Upper lobe of right lung (tissue), 1 donor: ENCODE results near the gene EVX2. TPM values are rescaled to one million over a fixed set of nuclear protein-coding genes. Genes with fewer than 3 reads are reported as not detected.

ENCODE experiments used
- ATAC-seq: fragments of 200-7000 bp; cut with Tn5 transposase; one replicate; pipeline ENCODE4 v1.9.1; 2020; ENCODE audit warnings: mild to moderate bottlenecking, moderate library complexity
- DNase-seq: peaks from one replicate; pipeline ENCODE4 v3.0.0-alpha.2; 2020
- H3K27ac ChIP-seq: fragments of 200-600 bp; one replicate; pipeline ENCODE4 v1.8.0; 2022
- H3K27me3 ChIP-seq: fragments of 200-600 bp; one replicate; pipeline ENCODE4 v1.8.0; 2022; ENCODE audit warnings: mild to moderate bottlenecking
- H3K36me3 ChIP-seq: fragments of 200-600 bp; one replicate; pipeline ENCODE4 v1.8.0; 2022
- H3K4me1 ChIP-seq: fragments of 200-600 bp; one replicate; pipeline ENCODE4 v1.8.0; 2022
- H3K4me3 ChIP-seq: fragments of 200-600 bp; one replicate; pipeline ENCODE4 v1.8.0; 2022; ENCODE audit warnings: mild to moderate bottlenecking
- H3K9me3 ChIP-seq: fragments of 200-600 bp; one replicate; pipeline ENCODE4 v1.8.0; 2022
- CTCF ChIP-seq: fragments of 200-600 bp; IDR thresholded peaks from one replicate; pipeline ENCODE4 v1.8.0; 2022; ENCODE audit warnings: antibody characterized with exemption
- intact Hi-C: fragments of 100-400 bp; cut with DNase I; formaldehyde crosslinking; loops from one replicate; pipeline ENCODE4 v1.11.0; 2022
- total RNA-seq: library from RNA; stranded (reverse); fragmentation: NEBNext Ultra II Directional; extraction: Animal tissue kit (Norgen Biotek cat#: 25700); gene quantifications from one replicate; pipeline ENCODE4 v1.2.1, GENCODE V29; 2021
- donor health status: DM: no; HTN: yes; CAD: no; lungs with severe emphysema.

EVX2 gene
- total RNA-seq, 1 donor from 2014 or later: not detected

GRCh38 chr2:176066645-176067588 is 16.8 kb downstream of the EVX2 start:
- ATAC-seq (no peak), DNase-seq (no peak)
- H3K9me3 ChIP-seq: no peaks in the 10 kb centered on the region
- H3K4me3 ChIP-seq: peak overlapping the region; percentile 19
- TF ChIP-seq CTCF: no peak
- H3K27ac ChIP-seq: no peak overlapping the region
- intact Hi-C loops: no loop called here
- H3K36me3 ChIP-seq: no peaks in the 10 kb centered on the region
- H3K27me3 ChIP-seq: peaks cover 95% of the 10 kb centered on the region
- peaks cover 13% of the 10 kb centered on the region for H3K4me1 ChIP-seq

GRCh38 chr2:176063958-176064357 is 19.8 kb downstream of the EVX2 start:
- H3K4me3 ChIP-seq: no peak overlapping the region
- DNase-seq: no peak
- no peaks in the 10 kb centered on the region for H3K9me3 ChIP-seq
- no peak for ATAC-seq
- no peak overlapping the region for H3K27ac ChIP-seq
- no peak for TF ChIP-seq CTCF
- H3K4me1 ChIP-seq: peaks cover 13% of the 10 kb centered on the region
- intact Hi-C loops: no loop called here
- peaks cover 79% of the 10 kb centered on the region for H3K27me3 ChIP-seq
- no peaks in the 10 kb centered on the region for H3K36me3 ChIP-seq

GRCh38 chr2:176056406-176056805 is 27.4 kb downstream of the EVX2 start:
- no peak for TF ChIP-seq CTCF
- H3K4me1 ChIP-seq: no peaks in the 10 kb centered on the region
- intact Hi-C loops: no loop called here
- ATAC-seq (no peak), DNase-seq (no peak)
- no peaks in the 10 kb centered on the region for H3K36me3 ChIP-seq
- peaks cover 21% of the 10 kb centered on the region for H3K27me3 ChIP-seq
- no peak overlapping the region for H3K4me3 ChIP-seq
- no peaks in the 10 kb centered on the region for H3K9me3 ChIP-seq
- H3K27ac ChIP-seq: no peak overlapping the region

- no peak for ATAC-seq
- TF ChIP-seq CTCF: no peak
Measured at GRCh38 chr2:176039375-176039774, 44.4 kb downstream of the EVX2 start.

GRCh38 chr2:176038694-176039093 is 45.1 kb downstream of the EVX2 start:
- no peak for TF ChIP-seq CTCF
- H3K4me1 ChIP-seq: no peaks in the 10 kb centered on the region
- no peaks in the 10 kb centered on the region for H3K9me3 ChIP-seq
- H3K27me3 ChIP-seq: peaks cover 14% of the 10 kb centered on the region
- H3K36me3 ChIP-seq: no peaks in the 10 kb centered on the region
- intact Hi-C loops: no loop called here
- DNase-seq (no peak), ATAC-seq (no peak)
- no peak overlapping the region for H3K27ac ChIP-seq
- no peak overlapping the region for H3K4me3 ChIP-seq

More at GRCh38 chr2:176039375-176039774, 44.4 kb downstream of the EVX2 start:
- Histone ChIP-seq H3K4me1 (no peaks in the 10 kb centered on the region), H3K9me3 (no peaks in the 10 kb centered on the region), H3K4me3 (no peak overlapping the region), H3K27me3 (peaks cover 14% of the 10 kb centered on the region), H3K36me3 (no peaks in the 10 kb centered on the region), H3K27ac (no peak overlapping the region)
- no peak for DNase-seq
- intact Hi-C loops: no loop called here
